HG03039 (cell line): Measurements from ENCODE around the gene WASL.

Source experiments
- ATAC-seq: cut with Tn5 transposase; IDR thresholded peaks from one replicate; pipeline ENCODE4 v1.9.1; 2021; ENCODE audit warnings: mild to moderate bottlenecking, moderate library complexity; ENCODE audit not compliant: unreplicated experiment

Gene WASL

GRCh38 chr7:123695944-123696677 lies 52.7 kb downstream of the WASL start:
- no peak for ATAC-seq

DNA sequence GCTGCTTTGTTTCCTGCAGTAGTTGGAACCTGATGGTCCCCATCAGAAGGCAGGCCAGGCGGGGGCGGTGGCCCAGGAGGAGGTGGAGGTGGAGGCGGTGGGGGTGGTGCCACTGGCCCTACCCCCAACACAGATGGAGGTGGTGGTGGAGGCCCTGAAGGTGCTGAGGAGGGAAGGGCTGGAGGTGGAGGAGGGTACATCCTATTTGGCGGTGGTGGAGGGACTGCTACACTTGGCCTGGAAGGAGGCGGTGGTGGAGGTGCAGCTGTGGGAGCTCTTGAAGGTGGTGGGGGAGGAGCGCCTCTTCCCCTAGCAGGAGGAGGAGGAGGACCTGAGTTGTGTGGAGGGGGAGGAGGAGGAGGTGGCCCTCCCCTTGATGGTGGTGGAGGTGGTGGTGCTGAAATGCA lies 56.3 kb downstream of the WASL start:
- no peak for ATAC-seq

- ATAC-seq: no peak
Observed at GRCh38 chr7:123690550-123690949, 58.3 kb downstream of the WASL start.

- no peak for ATAC-seq
Observed at GRCh38 chr7:123689250-123689649, 59.6 kb downstream of the WASL start.

GRCh38 chr7:123687727-123688126 lies 61.1 kb downstream of the WASL start:
- ATAC-seq: no peak

- no peak for ATAC-seq
Observed at GRCh38 chr7:123687161-123687560, 61.6 kb downstream of the WASL start.

- ATAC-seq: no peak
Observed at GRCh38 chr7:123682690-123683089, 66.1 kb downstream of the WASL start.

- ATAC-seq: no peak
Observed at GRCh38 chr7:123681561-123681960, 67.2 kb downstream of the WASL start.

DNA sequence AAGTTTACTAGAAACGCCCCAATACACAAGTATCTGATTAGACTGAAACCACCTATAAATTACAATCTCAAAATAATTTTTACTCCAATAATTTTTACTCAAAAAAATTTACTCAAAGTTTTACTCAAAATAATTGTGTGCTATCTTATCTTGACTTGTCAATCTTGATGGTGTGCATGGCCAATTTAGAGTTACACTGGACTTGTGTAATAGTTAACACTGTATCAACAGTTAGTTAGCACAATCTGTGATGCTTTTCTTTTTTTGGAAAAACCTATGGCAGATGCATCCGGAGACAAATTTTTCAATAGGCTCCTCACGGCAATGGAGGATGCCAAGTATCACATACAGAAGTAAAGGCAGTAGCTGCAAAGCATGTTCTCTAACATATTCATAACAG lies 68.2 kb downstream of the WASL start:
- ATAC-seq: no peak

DNA sequence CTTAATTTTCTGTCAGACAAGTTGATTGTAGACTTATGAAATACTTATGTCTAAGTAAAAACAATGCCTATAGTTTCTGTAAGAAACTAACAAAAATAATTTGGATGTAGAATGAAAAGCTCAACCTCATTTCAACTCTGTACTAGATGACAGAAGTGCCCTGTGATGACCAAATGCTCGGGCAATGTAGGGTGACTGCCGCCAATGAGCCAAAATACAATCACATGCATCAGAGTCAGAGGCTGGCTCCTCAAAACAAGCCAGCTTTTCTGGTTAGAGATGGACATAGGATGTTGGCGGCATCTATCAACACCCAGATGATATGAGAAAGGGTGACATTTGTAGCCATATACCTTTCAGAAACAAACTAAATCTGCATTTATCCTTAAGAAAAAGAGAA lies 69.2 kb downstream of the WASL start:
- no peak for ATAC-seq

DNA sequence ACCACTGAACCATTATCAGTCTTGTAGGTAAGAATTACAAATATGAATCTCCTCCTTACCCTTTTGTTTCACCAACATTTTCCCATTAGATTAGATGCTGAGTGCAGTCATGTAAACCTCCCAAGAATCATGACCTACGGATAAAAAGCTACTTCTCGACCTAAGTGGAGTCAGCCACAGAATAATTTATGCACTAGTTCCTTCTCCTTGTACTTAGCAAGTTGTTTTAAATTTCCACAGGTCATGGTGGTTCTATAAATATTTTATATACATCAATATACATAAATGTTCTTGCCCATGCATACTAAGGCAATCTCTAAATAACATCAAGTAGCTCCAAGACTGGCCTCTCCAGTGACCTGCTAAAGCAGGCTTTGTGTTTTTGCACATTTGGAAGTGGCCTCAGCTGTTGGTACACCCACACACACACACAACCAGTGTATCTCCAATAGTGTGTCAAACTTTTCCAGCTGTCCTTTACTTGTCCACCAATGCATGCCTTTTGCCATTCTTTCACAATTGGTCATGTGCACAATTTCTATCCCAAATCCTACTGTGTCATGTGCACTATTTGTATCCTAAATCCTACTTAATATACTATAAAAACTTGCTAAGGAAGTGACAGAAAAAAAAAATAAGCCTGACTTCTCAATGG lies 71.6 kb downstream of the WASL start:
- ATAC-seq: no peak

DNA sequence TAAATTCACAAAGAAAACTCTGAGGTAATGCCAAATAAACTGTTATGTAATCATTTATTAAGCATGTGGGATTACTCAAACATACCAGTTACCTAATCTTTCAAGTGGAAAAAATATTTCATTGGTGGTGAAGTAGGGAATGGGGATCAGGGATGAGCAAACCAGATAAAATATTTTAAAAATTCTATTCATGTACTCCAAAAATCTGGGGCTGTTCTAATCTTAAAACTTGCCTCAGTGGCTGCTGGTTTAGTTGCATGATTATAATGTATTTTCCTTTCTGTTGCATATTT lies 73.7 kb downstream of the WASL start:
- ATAC-seq: no peak

DNA sequence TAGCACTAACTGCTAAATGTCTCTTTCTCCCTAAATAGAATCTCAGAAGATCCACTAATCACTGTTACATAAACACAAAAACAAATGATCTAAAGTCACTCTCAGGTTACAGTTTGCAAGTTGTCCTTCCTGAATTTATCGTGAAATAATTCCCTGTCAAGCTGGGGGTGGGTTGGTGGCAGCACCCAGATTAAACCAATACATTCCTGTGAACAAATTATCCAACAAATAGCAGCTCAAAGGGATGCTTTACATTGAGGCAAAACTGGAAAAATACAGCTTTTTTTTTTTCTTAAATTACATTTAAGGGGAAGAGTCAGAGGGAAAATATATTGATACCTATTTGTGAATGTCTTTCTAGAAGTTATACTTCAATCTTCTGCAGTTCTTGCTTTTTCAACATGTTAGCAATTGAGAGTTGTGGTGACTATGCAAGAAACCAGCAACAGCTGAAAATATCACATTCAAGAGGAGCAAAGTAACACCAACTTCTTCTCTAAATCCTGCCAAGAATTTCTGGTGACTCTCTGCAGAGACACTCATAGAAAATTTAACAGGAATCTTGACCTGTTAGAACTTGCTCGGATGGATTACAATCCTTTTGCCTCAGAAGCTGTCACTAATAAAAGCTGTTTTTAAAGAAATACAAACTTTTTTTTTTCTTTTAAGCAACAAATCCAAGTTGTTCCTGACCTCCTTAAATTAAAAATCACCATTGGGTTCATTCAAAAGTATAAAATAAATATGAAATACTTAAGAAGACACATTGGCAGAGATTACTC lies 74.2 kb downstream of the WASL start:
- no peak for ATAC-seq

- ATAC-seq: no peak
Observed at GRCh38 chr7:123673752-123674398, 74.9 kb downstream of the WASL start.

DNA sequence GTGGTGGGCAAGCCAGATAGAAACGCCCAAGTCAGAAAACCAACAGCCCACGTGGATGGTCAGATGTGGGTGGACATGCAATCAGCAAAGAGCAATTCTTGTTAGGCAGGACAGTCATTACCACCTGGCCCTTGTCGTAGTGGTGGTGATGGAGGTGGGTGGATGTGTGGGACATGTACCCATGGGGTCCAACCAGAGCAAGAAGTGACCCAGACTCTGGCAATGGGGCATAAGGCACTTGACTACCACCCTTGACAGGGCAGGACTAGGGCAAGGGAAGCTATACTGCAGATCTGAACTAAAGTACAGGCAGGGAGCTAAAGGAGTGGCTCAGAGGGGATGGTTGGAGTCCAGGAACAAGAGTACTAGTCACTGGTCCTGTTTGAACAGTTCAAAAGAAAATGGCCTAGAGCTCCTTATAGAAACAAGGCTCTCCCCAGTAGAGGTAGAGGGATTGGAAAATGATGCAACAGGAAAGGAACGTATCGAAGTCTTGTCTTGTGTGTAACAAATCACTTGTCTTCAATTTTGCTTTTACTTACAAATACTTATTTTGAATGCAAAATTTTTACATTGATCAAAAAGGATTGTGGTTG lies 75.6 kb downstream of the WASL start:
- ATAC-seq: no peak

GRCh38 chr7:123669485-123669884 lies 79.3 kb downstream of the WASL start:
- no peak for ATAC-seq

GRCh38 chr7:123666492-123666891 lies 82.3 kb downstream of the WASL start:
- ATAC-seq: no peak

DNA sequence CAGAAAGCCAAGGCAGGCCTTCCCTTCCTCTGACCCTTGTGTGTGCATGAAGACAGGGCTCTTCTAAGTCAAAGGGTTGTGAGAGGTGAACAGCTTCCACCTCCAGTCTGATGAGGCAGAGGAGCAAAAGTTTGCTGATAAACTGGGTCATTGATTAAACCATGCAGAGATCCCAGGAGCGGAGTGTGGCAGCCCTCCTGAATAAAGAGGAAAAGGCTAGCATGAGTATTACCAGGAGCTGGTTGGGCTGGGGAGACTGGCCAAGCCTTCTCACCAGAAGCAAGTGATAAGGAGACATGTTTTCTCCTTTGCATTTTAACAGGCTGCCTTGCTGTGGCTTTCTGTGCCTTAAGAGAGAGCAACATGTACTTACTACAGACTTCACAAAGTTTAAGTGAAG lies 82.9 kb downstream of the WASL start:
- no peak for ATAC-seq

DNA sequence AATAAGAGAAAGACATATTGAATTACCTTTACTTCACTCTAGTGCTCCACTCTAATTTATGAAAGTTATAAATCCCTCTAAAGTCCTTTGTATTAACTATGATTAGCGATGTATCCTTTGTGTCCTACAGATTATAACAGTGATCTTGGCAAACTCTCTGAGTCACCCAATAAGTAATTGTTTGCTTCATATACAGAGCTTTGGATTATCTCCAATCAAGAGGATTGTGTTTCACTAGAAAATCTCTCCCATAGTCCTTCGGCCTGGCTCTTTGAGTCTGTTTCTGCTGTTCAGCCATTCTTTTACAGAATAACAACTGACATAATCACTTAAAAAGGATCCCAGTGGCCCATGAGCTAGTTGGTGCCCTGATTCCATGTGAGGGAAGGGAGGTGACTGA lies 83.6 kb downstream of the WASL start:
- no peak for ATAC-seq

DNA sequence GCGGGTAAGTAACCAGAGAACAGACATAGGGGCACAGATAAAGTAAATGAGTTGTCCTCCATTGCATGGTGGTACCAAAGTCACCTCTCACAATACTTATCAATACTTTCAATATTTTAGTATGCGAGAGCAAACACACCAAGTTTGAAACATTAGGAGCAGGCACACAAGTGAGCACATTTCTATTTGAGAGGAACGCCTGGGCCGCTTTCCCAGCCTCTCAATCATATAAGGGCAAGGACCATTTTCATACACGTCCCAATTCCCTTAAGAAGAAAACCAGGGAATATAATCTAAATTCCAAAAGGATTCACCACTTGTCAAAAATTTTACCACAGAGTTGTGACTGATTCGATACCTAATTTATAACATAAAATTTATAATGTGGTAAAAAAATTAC lies 85.6 kb downstream of the WASL start:
- no peak for ATAC-seq

DNA sequence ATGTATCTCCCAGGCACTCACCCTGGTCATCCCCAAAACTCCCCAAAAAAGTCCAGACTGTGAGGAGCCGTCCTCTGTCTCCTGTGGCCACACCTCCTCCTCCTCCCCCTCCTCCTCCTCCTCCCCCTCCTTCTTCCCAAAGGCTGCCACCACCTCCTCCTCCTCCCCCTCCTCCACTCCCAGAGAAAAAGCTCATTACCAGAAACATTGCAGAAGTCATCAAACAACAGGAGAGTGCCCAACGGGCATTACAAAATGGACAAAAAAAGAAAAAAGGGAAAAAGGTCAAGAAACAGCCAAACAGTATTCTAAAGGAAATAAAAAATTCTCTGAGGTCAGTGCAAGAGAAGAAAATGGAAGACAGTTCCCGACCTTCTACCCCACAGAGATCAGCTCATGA lies 86.0 kb downstream of the WASL start:
- ATAC-seq: no peak
